ENCODE data around the gene RBM33.

The RBM33 gene

DNA sequence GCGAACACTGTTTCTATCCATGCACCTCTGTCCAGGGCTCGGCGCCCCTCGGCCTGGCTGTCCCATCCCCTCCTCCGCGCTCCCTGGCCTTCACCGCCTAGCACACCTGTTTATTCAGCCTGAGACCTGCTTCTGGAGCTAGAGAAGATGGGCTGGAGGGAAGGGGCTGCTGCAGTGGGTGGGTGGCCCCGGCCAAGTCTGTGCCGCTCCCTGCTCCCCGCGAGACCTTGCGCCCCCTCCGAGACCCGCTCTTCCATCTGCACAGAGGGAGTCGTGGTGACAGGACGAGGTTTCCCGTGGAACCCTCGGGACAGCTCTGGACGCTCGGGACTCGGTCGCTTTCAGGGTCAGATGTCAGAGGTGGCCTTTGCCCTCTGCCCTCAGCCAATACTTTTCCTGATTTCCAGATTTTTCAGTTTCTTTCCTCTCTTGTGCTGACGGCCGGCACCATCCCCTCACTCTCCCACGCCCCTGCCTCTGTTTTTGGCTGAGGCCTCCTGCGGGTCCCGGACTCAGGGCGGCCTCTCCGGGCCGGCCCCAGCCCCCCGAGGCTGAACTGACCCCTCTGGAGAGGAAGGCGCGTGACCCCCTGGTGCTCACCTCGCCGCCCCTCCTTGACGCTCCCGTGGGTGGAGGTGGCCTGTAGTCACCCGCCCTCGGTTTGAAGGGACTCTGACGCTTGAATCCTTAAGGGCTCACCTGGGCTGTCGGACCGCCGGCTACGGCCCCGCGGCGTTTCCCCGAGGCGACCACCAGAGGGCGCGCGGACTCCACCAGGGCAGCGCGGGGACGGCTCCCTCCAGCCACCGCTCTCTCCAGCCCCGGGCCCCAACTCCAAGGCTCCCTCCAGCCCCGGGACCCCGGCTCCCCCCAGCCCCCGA lies 152.2 kb downstream of the RBM33 start:
- H3K27ac ChIP-seq (ENCODE audit: low read length), result no peak overlapping the region
- H3K27me3 ChIP-seq (replicated peaks; ENCODE audit: insufficient read depth, low read length), result peaks cover 38% of the 10 kb centered on the region
- H3K4me2 ChIP-seq (ENCODE audit: low read depth, low read length), result peak overlapping the region; percentile 66; the same call in 1 of the 2 replicates
- no peaks in the 10 kb centered on the region for H3F3A ChIP-seq (ENCODE audit: insufficient read depth, low read length)
- H3K9ac ChIP-seq (ENCODE audit: low read length), result no peak overlapping the region
- H3K4me1 ChIP-seq (ENCODE audit: low read length), result peaks cover 20% of the 10 kb centered on the region
- no peak overlapping the region for H3K4me3 ChIP-seq (ENCODE audit: low read length)
- peak; percentile 55 for DNase-seq
- H3K79me2 ChIP-seq (ENCODE audit: low read length), result no peaks in the 10 kb centered on the region
- H3K9me3 ChIP-seq (replicated peaks; ENCODE audit: insufficient read depth, low read length), result no peaks in the 10 kb centered on the region
- H3K9me2 ChIP-seq (replicated peaks; ENCODE audit: insufficient read depth, low read length), result no peaks in the 10 kb centered on the region
- H4K20me1 ChIP-seq (ENCODE audit: insufficient read depth, low read length), result no peaks in the 10 kb centered on the region
- no peak overlapping the region for H2AFZ ChIP-seq (ENCODE audit: low read length)
- H3K36me3 ChIP-seq (replicated peaks; ENCODE audit: insufficient read depth, low read length), result no peaks in the 10 kb centered on the region
- TF ChIP-seq, protein P1, sequence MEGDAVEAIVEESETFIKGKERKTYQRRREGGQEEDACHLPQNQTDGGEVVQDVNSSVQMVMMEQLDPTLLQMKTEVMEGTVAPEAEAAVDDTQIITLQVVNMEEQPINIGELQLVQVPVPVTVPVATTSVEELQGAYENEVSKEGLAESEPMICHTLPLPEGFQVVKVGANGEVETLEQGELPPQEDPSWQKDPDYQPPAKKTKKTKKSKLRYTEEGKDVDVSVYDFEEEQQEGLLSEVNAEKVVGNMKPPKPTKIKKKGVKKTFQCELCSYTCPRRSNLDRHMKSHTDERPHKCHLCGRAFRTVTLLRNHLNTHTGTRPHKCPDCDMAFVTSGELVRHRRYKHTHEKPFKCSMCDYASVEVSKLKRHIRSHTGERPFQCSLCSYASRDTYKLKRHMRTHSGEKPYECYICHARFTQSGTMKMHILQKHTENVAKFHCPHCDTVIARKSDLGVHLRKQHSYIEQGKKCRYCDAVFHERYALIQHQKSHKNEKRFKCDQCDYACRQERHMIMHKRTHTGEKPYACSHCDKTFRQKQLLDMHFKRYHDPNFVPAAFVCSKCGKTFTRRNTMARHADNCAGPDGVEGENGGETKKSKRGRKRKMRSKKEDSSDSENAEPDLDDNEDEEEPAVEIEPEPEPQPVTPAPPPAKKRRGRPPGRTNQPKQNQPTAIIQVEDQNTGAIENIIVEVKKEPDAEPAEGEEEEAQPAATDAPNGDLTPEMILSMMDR (IDR thresholded peaks at IDR 0.05; ENCODE audit: low read length), result peak; percentile 62
- TF ChIP-seq EZH2 (optimal IDR thresholded peaks at IDR 0.05; ENCODE audit: low read depth, low read length), result no peak
- no peak for TF ChIP-seq EZH2phosphoT487 (IDR thresholded peaks at IDR 0.05; ENCODE audit: low read length)

DNA sequence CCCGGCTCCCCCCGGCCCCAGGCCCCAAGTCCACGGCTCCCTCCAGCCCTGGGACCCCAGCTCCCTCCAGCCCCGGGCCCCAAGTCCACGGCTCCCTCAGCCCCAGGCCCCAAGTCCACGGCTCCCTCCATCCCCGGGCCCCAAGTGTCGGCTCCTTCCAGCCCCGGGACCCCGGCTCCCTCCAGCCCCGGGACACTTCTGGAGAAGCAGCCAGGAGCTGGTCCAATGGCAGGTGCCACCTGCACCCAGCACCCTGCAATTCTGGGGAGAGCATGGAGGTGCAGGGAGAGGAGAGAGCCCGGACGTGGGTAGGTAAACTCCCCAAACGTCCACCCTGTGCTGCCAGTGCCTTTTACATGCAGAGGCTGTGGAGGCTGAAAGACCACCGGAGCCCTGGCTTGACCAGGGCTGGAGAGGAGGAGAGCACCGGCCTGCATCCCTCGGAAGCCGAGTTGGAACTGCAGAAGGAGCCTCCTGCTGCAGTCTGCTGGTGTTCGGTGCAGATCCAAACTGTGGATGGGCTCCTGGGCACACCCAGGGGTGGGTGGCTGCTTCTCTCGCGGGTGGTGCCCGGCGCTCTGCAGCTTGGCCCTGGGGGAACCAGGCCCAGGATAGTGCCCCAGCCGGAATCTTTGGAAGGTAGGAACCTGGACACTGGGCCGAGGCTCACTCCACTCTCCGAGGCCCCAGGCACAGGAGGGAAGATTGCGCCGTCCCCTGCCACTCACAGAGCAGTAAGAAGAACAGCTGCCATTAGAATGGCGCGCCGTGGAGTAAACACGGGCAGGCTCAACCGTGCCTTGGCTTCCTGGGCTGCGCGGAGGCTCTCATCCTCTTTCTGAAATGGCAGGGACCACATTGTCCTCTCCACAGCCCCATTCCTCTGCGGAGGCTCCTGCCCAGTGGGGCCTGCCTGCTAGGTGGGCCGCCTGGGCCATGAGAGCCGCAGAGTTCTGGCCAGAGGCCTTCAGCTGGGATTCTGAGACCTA lies 153.1 kb downstream of the RBM33 start:
- Histone ChIP-seq H3K4me1 (ENCODE audit: low read length) (peaks cover 20% of the 10 kb centered on the region), H3K27me3 (replicated peaks; ENCODE audit: insufficient read depth, low read length) (peaks cover 48% of the 10 kb centered on the region), H2AFZ (ENCODE audit: low read length) (no peak overlapping the region), H3K4me3 (ENCODE audit: low read length) (no peak overlapping the region), H3F3A (ENCODE audit: insufficient read depth, low read length) (no peaks in the 10 kb centered on the region), H3K79me2 (ENCODE audit: low read length) (no peaks in the 10 kb centered on the region), H3K36me3 (replicated peaks; ENCODE audit: insufficient read depth, low read length) (no peaks in the 10 kb centered on the region), H3K9me2 (replicated peaks; ENCODE audit: insufficient read depth, low read length) (no peaks in the 10 kb centered on the region), H3K4me2 (ENCODE audit: low read depth, low read length) (no peak overlapping the region; the same call in 1 of the 2 replicates), H3K9me3 (replicated peaks; ENCODE audit: insufficient read depth, low read length) (no peaks in the 10 kb centered on the region), H3K27ac (ENCODE audit: low read length) (no peak overlapping the region), H3K9ac (ENCODE audit: low read length) (no peak overlapping the region), H4K20me1 (ENCODE audit: insufficient read depth, low read length) (no peaks in the 10 kb centered on the region)
- no peak for DNase-seq
- TF ChIP-seq, protein P1 (IDR thresholded peaks at IDR 0.05; ENCODE audit: low read length), result no peak; the same call in 1 of the 2 replicates
- TF ChIP-seq EZH2 (optimal IDR thresholded peaks at IDR 0.05; ENCODE audit: low read depth, low read length) (no peak), EZH2phosphoT487 (IDR thresholded peaks at IDR 0.05; ENCODE audit: low read length) (no peak)

DNA sequence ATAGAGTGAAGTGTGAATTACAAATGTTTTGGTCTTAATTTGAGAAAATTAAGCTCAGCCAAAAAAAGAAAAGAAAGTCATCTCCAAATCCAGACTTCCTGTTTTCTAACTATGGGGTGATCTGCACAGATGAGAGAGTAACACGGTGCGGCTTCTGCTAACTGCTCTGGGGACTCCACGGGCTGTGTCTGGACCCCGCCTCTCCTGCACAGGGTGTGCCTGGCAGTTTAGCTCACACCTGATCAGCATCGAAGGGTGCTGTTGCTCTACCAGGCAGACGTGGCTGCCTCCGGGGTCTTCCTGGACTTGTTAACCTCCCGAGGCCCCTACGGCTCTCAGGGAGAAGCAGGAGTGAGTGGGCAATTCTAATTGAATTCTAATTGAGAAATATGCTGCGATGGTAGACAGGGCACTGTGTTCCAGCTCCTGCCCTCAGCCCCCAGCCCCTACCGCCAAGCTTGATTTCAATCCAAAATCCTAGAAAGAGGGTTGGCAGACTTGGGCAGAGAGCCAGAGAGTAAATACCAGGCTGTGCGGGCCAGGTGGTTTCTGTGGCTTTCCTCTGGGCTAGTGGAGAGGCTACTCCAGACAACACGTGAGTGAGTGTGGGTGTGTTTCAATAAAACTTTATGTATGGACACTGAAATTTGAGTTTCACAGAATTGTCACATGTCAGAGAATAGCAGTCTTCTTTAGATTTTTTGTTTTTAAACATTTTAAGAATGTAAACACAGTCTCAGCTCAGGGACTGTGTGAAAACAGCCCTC lies 154.4 kb downstream of the RBM33 start:
- H3K9me3 ChIP-seq (replicated peaks; ENCODE audit: insufficient read depth, low read length), result no peaks in the 10 kb centered on the region
- no peaks in the 10 kb centered on the region for H3K79me2 ChIP-seq (ENCODE audit: low read length)
- peaks cover 50% of the 10 kb centered on the region for H3K27me3 ChIP-seq (replicated peaks; ENCODE audit: insufficient read depth, low read length)
- H3F3A ChIP-seq (ENCODE audit: insufficient read depth, low read length), result no peaks in the 10 kb centered on the region
- H3K9me2 ChIP-seq (replicated peaks; ENCODE audit: insufficient read depth, low read length), result no peaks in the 10 kb centered on the region
- peaks cover 20% of the 10 kb centered on the region for H3K4me1 ChIP-seq (ENCODE audit: low read length)
- TF ChIP-seq, protein P1 (IDR thresholded peaks at IDR 0.05; ENCODE audit: low read length), result no peak
- TF ChIP-seq EZH2 (optimal IDR thresholded peaks at IDR 0.05; ENCODE audit: low read depth, low read length) (no peak), EZH2phosphoT487 (IDR thresholded peaks at IDR 0.05; ENCODE audit: low read length) (no peak)
- no peaks in the 10 kb centered on the region for H3K36me3 ChIP-seq (replicated peaks; ENCODE audit: insufficient read depth, low read length)
- DNase-seq, result no peak
- H3K9ac ChIP-seq (ENCODE audit: low read length), result no peak overlapping the region
- no peak overlapping the region for H3K27ac ChIP-seq (ENCODE audit: low read length)
- no peaks in the 10 kb centered on the region for H4K20me1 ChIP-seq (ENCODE audit: insufficient read depth, low read length)
- H3K4me2 ChIP-seq (ENCODE audit: low read depth, low read length), result no peak overlapping the region
- H2AFZ ChIP-seq (ENCODE audit: low read length), result no peak overlapping the region
- no peak overlapping the region for H3K4me3 ChIP-seq (ENCODE audit: low read length)
